ENCODE data around the gene MAP3K8. TPM values are rescaled to one million over a fixed set of nuclear protein-coding genes. Genes with fewer than 3 reads are reported as not detected.

The MAP3K8 gene
- total and polyA plus RNA-seq, 2 donors (not counting 3 experiments of a cell fraction or from before 2014, with no cell fraction given): 5.2 to 10.6 TPM

DNA sequence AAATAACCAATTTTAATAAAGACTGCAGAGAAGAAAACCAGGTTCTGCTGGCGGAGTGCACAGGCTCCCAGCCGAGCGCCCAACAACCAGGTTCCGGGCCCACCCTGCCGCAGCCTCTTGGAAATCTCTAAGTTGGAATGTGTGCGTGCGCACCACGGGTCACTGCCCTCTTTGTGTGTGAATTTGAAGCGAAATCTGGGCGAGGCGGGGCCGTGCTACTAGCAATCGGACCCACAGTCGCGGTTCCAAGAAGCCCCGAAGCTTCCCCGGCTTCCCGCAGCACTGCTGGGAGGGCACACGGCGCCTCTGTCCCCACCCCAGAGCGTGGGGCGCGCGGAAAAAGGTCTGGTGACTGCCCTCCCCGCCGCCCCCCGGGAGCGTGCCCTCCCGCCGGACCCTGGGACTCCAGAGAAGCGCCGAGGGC, 666 bp upstream of the MAP3K8 start:
- peak overlapping the region; percentile 45 for H3K4me2 ChIP-seq (ENCODE audit: insufficient read depth, low read length)
- dilution Hi-C loops (cut with MboI; ENCODE audit: extremely low pct_ligation_motif_present, low sequenced_read_pairs): no loop called here

DNA sequence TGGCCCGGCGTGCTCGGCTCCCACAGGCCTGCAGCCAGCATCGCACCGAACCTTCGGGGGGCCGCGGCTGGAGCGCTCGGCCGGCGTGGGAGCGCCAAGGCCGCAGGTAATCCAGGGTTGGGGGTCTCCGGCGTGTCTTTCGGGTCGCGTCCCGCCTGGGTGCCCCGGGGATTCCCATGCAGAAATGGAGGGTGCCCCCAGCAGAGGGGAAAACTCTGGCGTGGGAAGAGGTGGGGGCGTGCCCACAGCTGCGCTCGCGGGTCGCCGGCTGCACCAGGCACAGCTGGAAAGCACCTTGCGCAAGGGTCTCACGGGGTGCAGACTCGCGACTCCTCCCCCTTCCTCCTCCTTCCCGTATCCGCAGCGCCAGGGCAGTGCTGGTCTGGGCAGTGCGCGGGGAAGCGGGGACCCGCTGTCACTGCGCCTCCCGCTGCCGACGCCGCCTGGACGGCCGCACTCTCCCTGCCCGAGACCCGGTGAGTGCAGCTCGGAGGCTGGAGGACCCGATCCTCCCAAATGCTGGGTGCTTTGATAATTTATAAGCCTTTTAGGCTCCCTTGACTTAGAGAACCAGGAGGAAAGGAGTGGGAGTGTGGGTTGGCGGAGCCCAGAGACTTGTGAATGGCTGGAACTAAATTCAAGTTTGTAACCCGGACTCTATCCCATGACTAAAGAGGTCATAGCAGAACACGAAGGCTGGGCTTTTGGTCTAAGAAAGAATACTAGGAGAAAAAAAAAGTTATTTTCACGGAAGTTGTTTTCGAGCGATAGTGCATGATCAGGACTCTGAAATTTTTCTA, 489 bp downstream of the MAP3K8 start:
- H3K9ac ChIP-seq (replicated peaks; ENCODE audit: extremely low read depth, insufficient read depth, low read length): peak overlapping the region; percentile 69
- intact Hi-C loops (cut with micrococcal nuclease) (no loop called here), dilution Hi-C loops (cut with MboI; ENCODE audit: extremely low pct_ligation_motif_present, low sequenced_read_pairs) (no loop called here)
- FAIRE-seq (peak; percentile 38), DNase-seq (ENCODE audit: low read depth, low spot score) (peak; percentile 82)
- TF ChIP-seq POLR2A (IDR thresholded peaks at IDR 0.05; ENCODE audit: low read depth, low read length) (no peak), JUN (IDR thresholded peaks at IDR 0.05; ENCODE audit: borderline replicate concordance, insufficient read depth, insufficient read length, low read depth) (no peak), EZH2 (IDR thresholded peaks at IDR 0.05; ENCODE audit: borderline replicate concordance, low read depth, low read length, severe bottlenecking) (no peak), POLR2AphosphoS5 (IDR thresholded peaks at IDR 0.05; ENCODE audit: insufficient read depth, low read depth, low read length) (no peak), GATA2 (IDR thresholded peaks at IDR 0.05; ENCODE audit: insufficient read depth, insufficient read length, low read depth, low read length) (no peak), MYC (IDR thresholded peaks at IDR 0.05; ENCODE audit: low read depth, low read length) (no peak), FOS (IDR thresholded peaks at IDR 0.05; ENCODE audit: borderline replicate concordance, insufficient read depth, low read length) (no peak)
- TF ChIP-seq, protein P1, sequence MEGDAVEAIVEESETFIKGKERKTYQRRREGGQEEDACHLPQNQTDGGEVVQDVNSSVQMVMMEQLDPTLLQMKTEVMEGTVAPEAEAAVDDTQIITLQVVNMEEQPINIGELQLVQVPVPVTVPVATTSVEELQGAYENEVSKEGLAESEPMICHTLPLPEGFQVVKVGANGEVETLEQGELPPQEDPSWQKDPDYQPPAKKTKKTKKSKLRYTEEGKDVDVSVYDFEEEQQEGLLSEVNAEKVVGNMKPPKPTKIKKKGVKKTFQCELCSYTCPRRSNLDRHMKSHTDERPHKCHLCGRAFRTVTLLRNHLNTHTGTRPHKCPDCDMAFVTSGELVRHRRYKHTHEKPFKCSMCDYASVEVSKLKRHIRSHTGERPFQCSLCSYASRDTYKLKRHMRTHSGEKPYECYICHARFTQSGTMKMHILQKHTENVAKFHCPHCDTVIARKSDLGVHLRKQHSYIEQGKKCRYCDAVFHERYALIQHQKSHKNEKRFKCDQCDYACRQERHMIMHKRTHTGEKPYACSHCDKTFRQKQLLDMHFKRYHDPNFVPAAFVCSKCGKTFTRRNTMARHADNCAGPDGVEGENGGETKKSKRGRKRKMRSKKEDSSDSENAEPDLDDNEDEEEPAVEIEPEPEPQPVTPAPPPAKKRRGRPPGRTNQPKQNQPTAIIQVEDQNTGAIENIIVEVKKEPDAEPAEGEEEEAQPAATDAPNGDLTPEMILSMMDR (IDR thresholded peaks at IDR 0.05; ENCODE audit: extremely low read depth in 1 of 2, insufficient read depth in 1 of 2, low read depth in 1 of 2, low read length in 2 of 2): no peak
- TF ChIP-seq, protein P2, sequence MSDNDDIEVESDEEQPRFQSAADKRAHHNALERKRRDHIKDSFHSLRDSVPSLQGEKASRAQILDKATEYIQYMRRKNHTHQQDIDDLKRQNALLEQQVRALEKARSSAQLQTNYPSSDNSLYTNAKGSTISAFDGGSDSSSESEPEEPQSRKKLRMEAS (IDR thresholded peaks at IDR 0.05; ENCODE audit: insufficient read depth, insufficient read length): no peak
- H3K27ac ChIP-seq (ENCODE audit: insufficient read depth, low read depth, low read length): peak overlapping the region; percentile 84
- H3K9me1 ChIP-seq (replicated peaks; ENCODE audit: control insufficient read depth, extremely low read depth, insufficient read depth, low read length): no peaks in the 10 kb centered on the region
- H3K4me3 ChIP-seq (replicated peaks in 1 of 3; ENCODE audit: insufficient read depth in 1 of 3, low read depth in 1 of 3, low read length in 3 of 3): peak overlapping the region; percentile 70 to 78 (median 74)
- ChIA-PET CTCF (interaction anchor here (0.6 to 3.3 kb wide), 6 partner anchors 13 to 157 kb away, joined by 3 to 15 read pairs (median 4); no protein-coding TSS in a partner anchor), POLR2A (interaction anchor here (0.7 to 1.4 kb wide), 3 partner anchors 11 to 22 kb away, joined by 3 read pairs; no protein-coding TSS in a partner anchor)
- peak overlapping the region; percentile 77 for H2AFZ ChIP-seq (ENCODE audit: low read depth, low read length)
- no peaks in the 10 kb centered on the region for H4K20me1 ChIP-seq (replicated peaks; ENCODE audit: control insufficient read depth, extremely low read depth, insufficient read depth, low read length)
- no peaks in the 10 kb centered on the region for H3K9me3 ChIP-seq (replicated peaks; ENCODE audit: control insufficient read depth, insufficient read depth, low read length)
- peaks cover 0 to 3% of the 10 kb centered on the region in 2 experiments for H3K36me3 ChIP-seq (ENCODE audit: control insufficient read depth in 2 of 2, extremely low read depth in 1 of 2, insufficient read depth in 2 of 2, low read length in 2 of 2)
- H3K79me2 ChIP-seq (ENCODE audit: control insufficient read depth, insufficient read depth, low read length): peaks cover 4% of the 10 kb centered on the region
- peaks cover 21% of the 10 kb centered on the region for H3K4me1 ChIP-seq (ENCODE audit: control insufficient read depth, extremely low read depth, insufficient read depth, low read length)
- H3K4me2 ChIP-seq (ENCODE audit: insufficient read depth, low read length): peak overlapping the region; percentile 93
- no peaks in the 10 kb centered on the region for H3K27me3 ChIP-seq (ENCODE audit: control insufficient read depth in 2 of 2, insufficient read depth in 2 of 2, low read length in 2 of 2)
- no TSS peak for BruUV-seq (replicated peaks)

More for the DNA sequence above, 666 bp upstream of the MAP3K8 start:
- H3K9me3 ChIP-seq (replicated peaks; ENCODE audit: control insufficient read depth, insufficient read depth, low read length): no peaks in the 10 kb centered on the region
- ChIA-PET CTCF (interaction anchor here (0.6 to 3.3 kb wide), 5 partner anchors 17 to 158 kb away, joined by 3 to 15 read pairs (median 4); no protein-coding TSS in a partner anchor), POLR2A (interaction anchor here (0.6 to 1.4 kb wide), 13 partner anchors 9 to 655 kb away, joined by 3 to 8 read pairs (median 4); partner anchors contain the start of gene MTPAP)
- DNase-seq (ENCODE audit: low read depth, low spot score): peak; percentile 73
- intact Hi-C loops (cut with micrococcal nuclease): loop anchor here (1.0 to 2.0 kb wide), 3 partner anchors 15 to 101 kb away; no protein-coding TSS in a partner anchor
- peak overlapping the region; percentile 59 for H2AFZ ChIP-seq (ENCODE audit: low read depth, low read length)
- H4K20me1 ChIP-seq (replicated peaks; ENCODE audit: control insufficient read depth, extremely low read depth, insufficient read depth, low read length): no peaks in the 10 kb centered on the region
- H3K27me3 ChIP-seq (ENCODE audit: control insufficient read depth in 2 of 2, insufficient read depth in 2 of 2, low read length in 2 of 2): no peaks in the 10 kb centered on the region
- no peak for TF ChIP-seq POLR2A (IDR thresholded peaks at IDR 0.05; ENCODE audit: low read depth, low read length)
- TF ChIP-seq POLR2AphosphoS5 (IDR thresholded peaks at IDR 0.05; ENCODE audit: insufficient read depth, low read depth, low read length): peak; percentile 13
- TF ChIP-seq, protein P2 (IDR thresholded peaks at IDR 0.05; ENCODE audit: insufficient read depth, insufficient read length): no peak
- no peak for TF ChIP-seq JUN (IDR thresholded peaks at IDR 0.05; ENCODE audit: borderline replicate concordance, insufficient read depth, insufficient read length, low read depth)
- BruUV-seq (replicated peaks): TSS peak; percentile 60
- H3K27ac ChIP-seq (ENCODE audit: insufficient read depth, low read depth, low read length): peak overlapping the region; percentile 84
- no peaks in the 10 kb centered on the region for H3K9me1 ChIP-seq (replicated peaks; ENCODE audit: control insufficient read depth, extremely low read depth, insufficient read depth, low read length)
- H3K36me3 ChIP-seq (ENCODE audit: control insufficient read depth in 2 of 2, extremely low read depth in 1 of 2, insufficient read depth in 2 of 2, low read length in 2 of 2): no peaks in the 10 kb centered on the region
- peak; percentile 62 for FAIRE-seq
- H3K4me3 ChIP-seq (replicated peaks in 1 of 3; ENCODE audit: insufficient read depth in 1 of 3, low read depth in 1 of 3, low read length in 3 of 3): peak overlapping the region; percentile 47 to 74 (median 70)
- H3K4me1 ChIP-seq (ENCODE audit: control insufficient read depth, extremely low read depth, insufficient read depth, low read length): peaks cover 21% of the 10 kb centered on the region
- peak overlapping the region; percentile 69 for H3K9ac ChIP-seq (replicated peaks; ENCODE audit: extremely low read depth, insufficient read depth, low read length)
- H3K79me2 ChIP-seq (ENCODE audit: control insufficient read depth, insufficient read depth, low read length): peaks cover 4% of the 10 kb centered on the region

All from endothelial cell of umbilical vein (primary cell).